ENCODE results near the gene ST3GAL4.

GRCh38 chr11:126460417-126461095 is 105.1 kb downstream of the ST3GAL4 start:
- TF ChIP-seq CTCF (IDR thresholded peaks at IDR 0.05 in 2 of 3, conservative IDR thresholded peaks at IDR 0.05 in 1 of 3; ENCODE audit: borderline replicate concordance in 1 of 3, insufficient read depth in 1 of 3, low read depth in 2 of 3, low read length in 2 of 3): no peak
- no peak for TF ChIP-seq YY1 (IDR thresholded peaks at IDR 0.05; ENCODE audit: extremely low read depth, insufficient replicate concordance, low read depth, low read length)
- no peak for TF ChIP-seq ZFX (IDR thresholded peaks at IDR 0.05)
- no peak for TF ChIP-seq POLR2A (IDR thresholded peaks at IDR 0.05; ENCODE audit: borderline replicate concordance, extremely low read depth, insufficient read depth, insufficient read length)
- TF ChIP-seq REST (IDR thresholded peaks at IDR 0.05; ENCODE audit: low read depth): no peak
- TF ChIP-seq FOSL1 (IDR thresholded peaks at IDR 0.05; ENCODE audit: low read depth): no peak
- TF ChIP-seq CEBPB (IDR thresholded peaks at IDR 0.05; ENCODE audit: low read depth): no peak
- TF ChIP-seq POLR2AphosphoS5 (IDR thresholded peaks at IDR 0.05; ENCODE audit: low read depth, low read length): no peak
- no peak for TF ChIP-seq MAX (IDR thresholded peaks at IDR 0.05)
- no peak for TF ChIP-seq ZBTB33 (IDR thresholded peaks at IDR 0.05; ENCODE audit: extremely low read depth, insufficient replicate concordance, low read length)
- no peak for TF ChIP-seq ZNF274 (IDR thresholded peaks at IDR 0.05; ENCODE audit: low read depth, low read length)
- TF ChIP-seq ATF3 (IDR thresholded peaks at IDR 0.05): no peak
- TF ChIP-seq EZH2 (IDR thresholded peaks at IDR 0.05): no peak
- TF ChIP-seq RAD21 (IDR thresholded peaks at IDR 0.05; ENCODE audit: low read depth): no peak

All from HCT116 (cell line).